H1 (cell line): Measurements from ENCODE around the gene CKLF. TPM values are rescaled to one million over a fixed set of nuclear protein-coding genes. Genes with fewer than 3 reads are reported as not detected.

Experiments used
- CTCF ChIA-PET: fragments of 300-600 bp; sonication (Branson Sonifier 250); formaldehyde crosslinking; loops from one replicate; lab custom pipeline; 2021; ENCODE audit not compliant: partially characterized antibody; lab: Charles Lee
- POLR2A ChIA-PET: fragments of 300-600 bp; sonication (Branson Sonifier 250); formaldehyde crosslinking; loops from one replicate; lab custom pipeline; 2021; ENCODE audit warnings: inconsistent platforms; ENCODE audit not compliant: partially characterized antibody; lab: Charles Lee
- DNase-seq, 2 experiments: peaks; one replicate each; pipeline versions ENCODE4 v3.0.0 to v3.0.0-alpha.2; 2010 to 2022; ENCODE audit warnings: low spot score in 2 of 2, low read depth in 1 of 2, mixed read lengths in 1 of 2
- FAIRE-seq: peaks from 2 replicates; lab custom pipeline; 2011; peaks lifted over from hg19 to GRCh38; lab: Jason Lieb, UNC
- H2AFZ ChIP-seq: 2 replicates; pipeline ENCODE4 v1.8.1; 2012; ENCODE audit warnings: low read length, inconsistent platforms
- H2AK5ac ChIP-seq: 2 replicates; pipeline ENCODE4 v1.6.1; 2013; ENCODE audit warnings: low read depth, low read length
- H2BK120ac ChIP-seq: replicated peaks from 2 replicates; pipeline ENCODE3; 2013; ENCODE audit warnings: low read depth, low read length, inconsistent platforms
- H2BK12ac ChIP-seq: 2 replicates; pipeline ENCODE4 v1.6.1; 2013; ENCODE audit warnings: low read depth, low read length
- H2BK15ac ChIP-seq: 2 replicates; pipeline ENCODE4 v1.6.1; 2013; ENCODE audit warnings: low read length
- H2BK20ac ChIP-seq: 2 replicates; pipeline ENCODE4 v1.6.1; 2013; ENCODE audit warnings: low read length
- H2BK5ac ChIP-seq: 2 replicates; pipeline ENCODE4 v1.6.1; 2013; ENCODE audit warnings: low read depth, low read length
- H3K14ac ChIP-seq: 2 replicates; pipeline ENCODE4 v1.6.1; 2013; ENCODE audit warnings: inconsistent platforms; ENCODE audit not compliant: insufficient read length
- H3K18ac ChIP-seq: 2 replicates; pipeline ENCODE4 v1.6.1; 2013; ENCODE audit warnings: low read length; ENCODE audit errors: extremely low read depth
- H3K23ac ChIP-seq: 2 replicates; pipeline ENCODE4 v1.6.1; 2013; ENCODE audit warnings: inconsistent platforms; ENCODE audit not compliant: insufficient read length
- H3K23me2 ChIP-seq: 2 replicates; pipeline ENCODE4 v1.6.1; 2013; ENCODE audit warnings: low read depth, low read length
- H3K27ac ChIP-seq: 2 replicates; pipeline ENCODE4 v1.6.1; 2011; ENCODE audit warnings: low read depth, low read length, inconsistent platforms
- H3K27me3 ChIP-seq, 4 experiments: replicated peaks in 1 of 4; 1 replicate in 1 of 4; 2 replicates in 3 of 4; pipeline versions ENCODE4 v1.6.1 to v1.8.1; 2011 to 2013; ENCODE audit warnings: low read length in 3 of 4, mild to moderate bottlenecking in 3 of 4, inconsistent platforms in 2 of 4, mixed read lengths in 2 of 4, moderate library complexity in 1 of 4; ENCODE audit not compliant: control insufficient read depth in 3 of 4, insufficient read depth in 3 of 4; ENCODE audit errors: extremely low read depth in 1 of 4
- H3K36me3 ChIP-seq, 4 experiments: 2 replicates each; pipeline versions ENCODE4 v1.6.1 to v1.8.1; 2011 to 2013; ENCODE audit warnings: mild to moderate bottlenecking in 4 of 4, low read length in 3 of 4, moderate library complexity in 2 of 4, control low read depth in 1 of 4, inconsistent platforms in 1 of 4; ENCODE audit not compliant: insufficient read depth in 4 of 4, control insufficient read depth in 2 of 4
- H3K4ac ChIP-seq: replicated peaks from 2 replicates; pipeline ENCODE3; 2013; ENCODE audit warnings: low read length, low read depth, mixed read lengths, inconsistent platforms; ENCODE audit not compliant: insufficient read length
- H3K4me1 ChIP-seq, 4 experiments: replicated peaks in 1 of 4; 1 replicate in 1 of 4; 2 replicates in 3 of 4; pipeline versions ENCODE4 v1.6.1 to v1.8.1; 2011 to 2013; ENCODE audit warnings: low read length in 3 of 4, inconsistent platforms in 2 of 4, mixed read lengths in 1 of 4; ENCODE audit not compliant: insufficient read depth in 4 of 4, control insufficient read depth in 3 of 4
- H3K4me2 ChIP-seq, 2 experiments: 2 replicates each; pipeline versions ENCODE4 v1.6.1 to v1.8.1; 2011 to 2013; ENCODE audit warnings: low read depth in 2 of 2, low read length in 2 of 2, control low read depth in 1 of 2, inconsistent platforms in 1 of 2, mild to moderate bottlenecking in 1 of 2; ENCODE audit not compliant: insufficient read depth in 1 of 2
- H3K4me3 ChIP-seq, 4 experiments: fragments of 200-600, 300-600 bp in 1 of 4; sonication (generic), shearing (Covaris generic), sonication (Bioruptor Twin) in 1 of 4; 2 replicates each; pipeline versions ENCODE4 v1.5.1 to v1.8.1; 2011 to 2016; ENCODE audit warnings: low read length in 4 of 4, low read depth in 3 of 4, control low read depth in 2 of 4, inconsistent platforms in 2 of 4, mild to moderate bottlenecking in 2 of 4, mixed read lengths in 1 of 4, moderate library complexity in 1 of 4; ENCODE audit not compliant: insufficient read depth in 2 of 4; ENCODE audit errors: extremely low read depth in 1 of 4
- H3K56ac ChIP-seq: replicated peaks from 2 replicates; pipeline ENCODE3; 2013; ENCODE audit warnings: low read depth, mild to moderate bottlenecking, mixed read lengths, low read length, inconsistent platforms; ENCODE audit not compliant: insufficient read length
- H3K79me1 ChIP-seq: 2 replicates; pipeline ENCODE4 v1.6.1; 2013; ENCODE audit warnings: low read depth, low read length, control low read depth
- H3K79me2 ChIP-seq, 2 experiments: 2 replicates each; pipeline versions ENCODE4 v1.6.1 to v1.8.1; 2012 to 2013; ENCODE audit warnings: low read length in 2 of 2, mild to moderate bottlenecking in 2 of 2, inconsistent platforms in 1 of 2; ENCODE audit not compliant: insufficient read depth in 2 of 2, control insufficient read depth in 1 of 2
- H3K9ac ChIP-seq, 4 experiments: replicated peaks in 1 of 4; 1 replicate in 1 of 4; 2 replicates in 3 of 4; pipeline versions ENCODE4 v1.6.1 to v1.8.1; 2011 to 2013; ENCODE audit warnings: low read depth in 3 of 4, low read length in 3 of 4, control low read depth in 2 of 4, mild to moderate bottlenecking in 2 of 4, moderate library complexity in 2 of 4, inconsistent platforms in 1 of 4; ENCODE audit errors: extremely low read depth in 1 of 4
- H3K9me3 ChIP-seq, 2 experiments: 2 replicates each; pipeline versions ENCODE4 v1.6.1 to v1.8.1; 2012 to 2013; ENCODE audit warnings: mild to moderate bottlenecking in 2 of 2, moderate library complexity in 2 of 2, control low read depth in 1 of 2, inconsistent platforms in 1 of 2, low read depth in 1 of 2, low read length in 1 of 2, mixed read lengths in 1 of 2; ENCODE audit not compliant: insufficient read depth in 2 of 2
- H4K20me1 ChIP-seq, 2 experiments: replicated peaks in 1 of 2; 2 replicates each; pipeline versions ENCODE3 to v1.8.1; 2011 to 2013; ENCODE audit warnings: inconsistent platforms in 2 of 2, low read length in 2 of 2, mild to moderate bottlenecking in 1 of 2; ENCODE audit not compliant: insufficient read depth in 2 of 2, control insufficient read depth in 1 of 2
- H4K5ac ChIP-seq: 2 replicates; pipeline ENCODE4 v1.6.1; 2013; ENCODE audit warnings: low read length, low read depth, mixed read lengths, inconsistent platforms; ENCODE audit not compliant: insufficient read length
- H4K8ac ChIP-seq: 2 replicates; pipeline ENCODE4 v1.8.0; 2013; ENCODE audit warnings: mild to moderate bottlenecking, moderate library complexity, low read length, inconsistent platforms; ENCODE audit not compliant: insufficient read depth; ENCODE audit errors: extremely low read depth
- H4K91ac ChIP-seq: replicated peaks from 2 replicates; pipeline ENCODE3; 2013; ENCODE audit warnings: low read length, mixed read lengths, inconsistent platforms; ENCODE audit not compliant: insufficient read length
- ATF2 ChIP-seq: IDR thresholded peaks from 2 replicates; pipeline ENCODE4 v1.6.1; 2012; ENCODE audit warnings: low read length, inconsistent platforms
- CBX5 ChIP-seq: fragments of 300-800, 300-1000 bp; sonication (generic); IDR thresholded peaks from 2 replicates; pipeline ENCODE4 v1.7.1; 2016; ENCODE audit warnings: antibody characterized with exemption, low read length, low read depth
- CTBP2 ChIP-seq: IDR thresholded peaks from 2 replicates; pipeline ENCODE4 v1.7.0; 2011; ENCODE audit warnings: borderline replicate concordance, mild to moderate bottlenecking, moderate library complexity, mixed read lengths, low read length; ENCODE audit not compliant: insufficient read depth, insufficient read length
- HDAC2 ChIP-seq, 2 experiments: fragments of 300-600 bp in 1 of 2; sonication (generic) in 1 of 2; IDR thresholded peaks; 2 replicates each; pipeline ENCODE4 v1.6.1; 2011 to 2012; ENCODE audit warnings: low read depth in 2 of 2, low read length in 2 of 2, mild to moderate bottlenecking in 2 of 2, moderate library complexity in 2 of 2, borderline replicate concordance in 1 of 2, inconsistent platforms in 1 of 2
- NANOG ChIP-seq: IDR thresholded peaks from 2 replicates; pipeline ENCODE4 v1.6.1; 2011; ENCODE audit warnings: low read length, low read depth, mild to moderate bottlenecking, inconsistent platforms; ENCODE audit not compliant: insufficient read depth, poor library complexity, severe bottlenecking
- POLR2A ChIP-seq, 2 experiments: IDR thresholded peaks; 1 replicate in 1 of 2; 2 replicates in 1 of 2; pipeline ENCODE4 v1.6.1; 2011; ENCODE audit warnings: low read depth in 2 of 2, low read length in 2 of 2, mild to moderate bottlenecking in 2 of 2; ENCODE audit errors: control extremely low read depth in 1 of 2
- POU5F1 ChIP-seq: IDR thresholded peaks from 2 replicates; pipeline ENCODE4 v1.6.1; 2011; ENCODE audit warnings: low read depth, mild to moderate bottlenecking, low read length, moderate library complexity
- SIX5 ChIP-seq: IDR thresholded peaks from 2 replicates; pipeline ENCODE4 v1.6.1; 2011; ENCODE audit warnings: mild to moderate bottlenecking, low read depth, low read length
- TCF12 ChIP-seq: IDR thresholded peaks from 2 replicates; pipeline ENCODE4 v1.6.1; 2011; ENCODE audit warnings: low read depth, mild to moderate bottlenecking, low read length
- USF2 ChIP-seq: IDR thresholded peaks from 2 replicates; pipeline ENCODE4 v1.6.1; 2011; ENCODE audit warnings: low read length, improper control_type of control experiment
- YY1 ChIP-seq: IDR thresholded peaks from 2 replicates; pipeline ENCODE4 v1.6.1; 2011; ENCODE audit warnings: low read depth, mild to moderate bottlenecking, low read length
- WGBS, 2 experiments: shearing (Covaris generic) in 1 of 2; methylation state at CpG; one replicate each; pipeline versions ENCODE4 v1.1.6 to v1.1.7; 2013 to 2015; ENCODE audit warnings: low lambda C conversion rate in 2 of 2, mixed read lengths in 2 of 2, inconsistent platforms in 1 of 2, low coverage in 1 of 2, missing lambda C conversion rate in 1 of 2; ENCODE audit not compliant: insufficient replicate concordance in 2 of 2, insufficient coverage in 1 of 2, insufficient read length in 1 of 2; ENCODE audit errors: extremely low coverage in 1 of 2, missing lambda C conversion rate in 1 of 2; 5-methylcytosine and 5-hydroxymethylcytosine counted together
- polyA plus RNA-seq, 7 experiments: library from polyadenylated mRNA; depleted of rRNA in 3 of 7; stranded (reverse) in 5 of 7; unstranded in 2 of 7; fragments of >200 nt in 5 of 7; fragments of 200-250 nt in 2 of 7; gene quantifications; 1 replicate in 5 of 7; 2 replicates in 1 of 7; 4 replicates in 1 of 7; pipeline versions ENCODE4 v1.2.1 to v1.2.3, GENCODE V29; 2011 to 2013; ENCODE audit warnings: missing spikeins in 2 of 7, mixed read lengths in 2 of 7
- total RNA-seq: library from RNA; stranded (reverse); fragmentation: NEBNext Ultra II Directional; extraction: Animal tissue kit (Norgen Biotek cat#: 25700); gene quantifications from 2 replicates; pipeline ENCODE4 v1.2.1, GENCODE V29; 2021

The CKLF gene
- total and polyA plus RNA-seq, 2 of the 8 experiments (the other 6 are each of a cell fraction or from before 2014, with no cell fraction given), result 21.1 to 63.5 TPM

- H2BK20ac ChIP-seq, result no peak overlapping the region
- no peaks in the 10 kb centered on the region for H3K9me3 ChIP-seq
- no peak overlapping the region for H3K56ac ChIP-seq
- no peak overlapping the region for H3K14ac ChIP-seq
- no peaks in the 10 kb centered on the region for H3K36me3 ChIP-seq
- H2BK15ac ChIP-seq, result no peak overlapping the region
- no peak overlapping the region for H3K4me3 ChIP-seq
- CTCF ChIA-PET, result interaction anchor here (1.0 to 1.1 kb wide), 3 partner anchors 9 to 87 kb away, joined by 3 to 4 read pairs (median 3); no protein-coding TSS in a partner anchor
- H2BK5ac ChIP-seq, result no peak overlapping the region
- H2AK5ac ChIP-seq, result no peak overlapping the region
- no peak overlapping the region for H3K9ac ChIP-seq
- H3K27me3 ChIP-seq, result no peaks in the 10 kb centered on the region
- no peak for FAIRE-seq
- peaks cover 0 to 2% (median 0%) of the 10 kb centered on the region in 4 experiments; a peak in 1 of 7 replicates for H3K4me1 ChIP-seq
- no peaks in the 10 kb centered on the region for H3K79me1 ChIP-seq
- H3K4ac ChIP-seq, result no peak overlapping the region
- no peak overlapping the region for H2BK12ac ChIP-seq
- H4K5ac ChIP-seq, result no peak overlapping the region
- DNase-seq, result no peak
- H3K23ac ChIP-seq, result no peak overlapping the region
- H3K79me2 ChIP-seq, result no peaks in the 10 kb centered on the region
- no peak overlapping the region for H3K27ac ChIP-seq
- H3K18ac ChIP-seq, result no peak overlapping the region
- no peaks in the 10 kb centered on the region for H3K23me2 ChIP-seq
- POLR2A ChIA-PET, result interaction anchor here (1.2 kb wide), 1 partner anchor 14 kb away, joined by 3 read pairs; no protein-coding TSS in a partner anchor
- H4K91ac ChIP-seq, result no peak overlapping the region
- WGBS, 2 experiments, result 90% methylated on average over 2 of the region's 2 CpGs; no CpG with 5 or more reads in 1 of the 2 experiments
- no peaks in the 10 kb centered on the region for H4K20me1 ChIP-seq
- no peak overlapping the region for H2AFZ ChIP-seq
- no peak overlapping the region for H3K4me2 ChIP-seq
- H4K8ac ChIP-seq, result no peak overlapping the region
- H2BK120ac ChIP-seq, result no peak overlapping the region
- TF ChIP-seq NANOG (no peak), SIX5 (no peak), USF2 (no peak), HDAC2 (IDR thresholded peaks at IDR 0.05; ENCODE audit: borderline replicate concordance in 1 of 2, low read depth in 2 of 2, low read length in 2 of 2) (no peak), POLR2A (IDR thresholded peaks at IDR 0.05; ENCODE audit: control extremely low read depth in 1 of 2, low read depth in 2 of 2, low read length in 2 of 2) (no peak), CTBP2 (no peak), CBX5 (no peak), TCF12 (no peak), POU5F1 (no peak), ATF2 (no peak), YY1 (no peak)
These were observed 49.3 kb upstream of the CKLF start for GRCh38 chr16:66503030-66503429.
